ENCODE data around the gene B4GALT5. TPM values are rescaled to one million over a fixed set of nuclear protein-coding genes. Genes with fewer than 3 reads are reported as not detected.

B4GALT5 gene
- total RNA-seq, 2 experiments from 2014 or later: 9.8 to 18.8 TPM

GRCh38 chr20:49634116-49634515 is 79.6 kb downstream of the B4GALT5 start:
- Histone ChIP-seq H2AFZ (ENCODE audit: low read length) (no peak overlapping the region), H3K4me2 (ENCODE audit: low read length) (peak overlapping the region; percentile 86), H3K9me2 (ENCODE audit: insufficient read depth, low read length) (no peaks in the 10 kb centered on the region), H3K27ac (ENCODE audit: low read depth, low read length, poor library complexity, severe bottlenecking) (peak overlapping the region; percentile 91), H3K4me3 (ENCODE audit: low read depth, low read length, poor library complexity, severe bottlenecking) (no peak overlapping the region), H3K9me3 (ENCODE audit: low read length) (peaks cover 10% of the 10 kb centered on the region; the same call in 1 of the 2 replicates), H3K4me1 (ENCODE audit: insufficient read depth, low read length, poor library complexity, severe bottlenecking) (peaks cover 90% of the 10 kb centered on the region), H4K20me1 (ENCODE audit: insufficient read depth, low read length) (no peaks in the 10 kb centered on the region), H3K79me2 (ENCODE audit: insufficient read depth, low read depth, low read length) (peaks cover 4% of the 10 kb centered on the region; the same call in 1 of the 2 replicates), H3K36me3 (ENCODE audit: insufficient read depth, low read length) (peaks cover 55% of the 10 kb centered on the region)
- POLR2A ChIA-PET: interaction anchor here (0.5 to 3.6 kb wide), 5 partner anchors 9 to 297 kb away, joined by 7 to 19 read pairs (median 10); no protein-coding TSS in a partner anchor
- CTCF ChIA-PET (ENCODE audit: unreplicated experiment): no interaction called here
- TF ChIP-seq EZH2phosphoT487 (IDR thresholded peaks at IDR 0.05; ENCODE audit: borderline replicate concordance, low read depth, low read length) (no peak), CTCF (conservative IDR thresholded peaks at IDR 0.05; ENCODE audit: low read length) (no peak)
- BruUV-seq (replicated peaks): no TSS peak
- no peak for DNase-seq (ENCODE audit: low spot score)
- intact Hi-C loops (cut with micrococcal nuclease; ENCODE audit: unreplicated experiment): loop anchor here (5.0 kb wide), 2 partner anchors 78 to 188 kb away; partner anchors contain the start of gene B4GALT5

- H3K9me3 ChIP-seq (ENCODE audit: low read length): peaks cover 15% of the 10 kb centered on the region; the same call in 1 of the 2 replicates
- H3K4me2 ChIP-seq (ENCODE audit: low read length): peak overlapping the region; percentile 86
- peak overlapping the region; percentile 91 for H3K27ac ChIP-seq (ENCODE audit: low read depth, low read length, poor library complexity, severe bottlenecking)
- no peaks in the 10 kb centered on the region for H3K9me2 ChIP-seq (ENCODE audit: insufficient read depth, low read length)
- peaks cover 57% of the 10 kb centered on the region for H3K36me3 ChIP-seq (ENCODE audit: insufficient read depth, low read length)
- peaks cover 91% of the 10 kb centered on the region for H3K4me1 ChIP-seq (ENCODE audit: insufficient read depth, low read length, poor library complexity, severe bottlenecking)
- H2AFZ ChIP-seq (ENCODE audit: low read length): peak overlapping the region; percentile 11; the same call in 1 of the 2 replicates
- POLR2A ChIA-PET: interaction anchor here (0.5 to 3.6 kb wide), 8 partner anchors 9 to 298 kb away, joined by 3 to 19 read pairs (median 8); no protein-coding TSS in a partner anchor
- intact Hi-C loops (cut with micrococcal nuclease; ENCODE audit: unreplicated experiment): loop anchor here (1.0 to 5.0 kb wide), 4 partner anchors 13 to 189 kb away; partner anchors contain the start of gene B4GALT5
- peaks cover 4% of the 10 kb centered on the region; the same call in 1 of the 2 replicates for H3K79me2 ChIP-seq (ENCODE audit: insufficient read depth, low read depth, low read length)
- TF ChIP-seq EZH2phosphoT487 (IDR thresholded peaks at IDR 0.05; ENCODE audit: borderline replicate concordance, low read depth, low read length) (no peak), CTCF (conservative IDR thresholded peaks at IDR 0.05; ENCODE audit: low read length) (no peak)
- H4K20me1 ChIP-seq (ENCODE audit: insufficient read depth, low read length): no peaks in the 10 kb centered on the region
- H3K4me3 ChIP-seq (ENCODE audit: low read depth, low read length, poor library complexity, severe bottlenecking): peak overlapping the region; percentile 59
- CTCF ChIA-PET (ENCODE audit: unreplicated experiment): interaction anchor here (0.7 kb wide), 1 partner anchor 259 kb away, joined by 4 read pairs; no protein-coding TSS in a partner anchor
- TSS peak; percentile 37 for BruUV-seq (replicated peaks)
- no peak for DNase-seq (ENCODE audit: low spot score)
These were observed 80.0 kb downstream of the B4GALT5 start for GRCh38 chr20:49633643-49634042.

- peak; percentile 36 for DNase-seq (ENCODE audit: low spot score)
- Histone ChIP-seq H3K4me1 (ENCODE audit: insufficient read depth, low read length, poor library complexity, severe bottlenecking) (peaks cover 93% of the 10 kb centered on the region), H3K79me2 (ENCODE audit: insufficient read depth, low read depth, low read length) (peaks cover 4% of the 10 kb centered on the region; the same call in 1 of the 2 replicates), H3K9me3 (ENCODE audit: low read length) (peaks cover 19% of the 10 kb centered on the region; the same call in 1 of the 2 replicates), H3K9me2 (ENCODE audit: insufficient read depth, low read length) (no peaks in the 10 kb centered on the region), H2AFZ (ENCODE audit: low read length) (peak overlapping the region; percentile 11; the same call in 1 of the 2 replicates), H3K36me3 (ENCODE audit: insufficient read depth, low read length) (peaks cover 54% of the 10 kb centered on the region), H3K4me3 (ENCODE audit: low read depth, low read length, poor library complexity, severe bottlenecking) (peak overlapping the region; percentile 59), H4K20me1 (ENCODE audit: insufficient read depth, low read length) (no peaks in the 10 kb centered on the region), H3K4me2 (ENCODE audit: low read length) (peak overlapping the region; percentile 86), H3K27ac (ENCODE audit: low read depth, low read length, poor library complexity, severe bottlenecking) (peak overlapping the region; percentile 91)
- intact Hi-C loops (cut with micrococcal nuclease; ENCODE audit: unreplicated experiment): loop anchor here (1.0 to 5.0 kb wide), 4 partner anchors 13 to 189 kb away; partner anchors contain the start of gene B4GALT5
- ChIA-PET CTCF (ENCODE audit: unreplicated experiment) (interaction anchor here (0.7 kb wide), 1 partner anchor 260 kb away, joined by 4 read pairs; no protein-coding TSS in a partner anchor), POLR2A (interaction anchor here (0.7 to 3.6 kb wide), 8 partner anchors 8 to 189 kb away, joined by 3 to 19 read pairs (median 6); no protein-coding TSS in a partner anchor)
- TF ChIP-seq CTCF (conservative IDR thresholded peaks at IDR 0.05; ENCODE audit: low read length) (no peak), EZH2phosphoT487 (IDR thresholded peaks at IDR 0.05; ENCODE audit: borderline replicate concordance, low read depth, low read length) (no peak)
- BruUV-seq (replicated peaks): no TSS peak
These were observed 80.7 kb downstream of the B4GALT5 start for GRCh38 chr20:49633023-49633422.
